A673 (cell line): ENCODE data around the gene NAA15. TPM values are rescaled to one million over a fixed set of nuclear protein-coding genes. Genes with fewer than 3 reads are reported as not detected.

Source experiments
- BruUV-seq: library from RNA; stranded (reverse); fragments of 400-500 nt; replicated peaks from 2 replicates; lab custom pipeline; 2021; lab: Mats Ljungman, UMichigan
- CTCF ChIA-PET: fragments of 300-600 bp; sonication (Branson Sonifier 250); formaldehyde crosslinking; loops from one replicate; lab custom pipeline; 2022; ENCODE audit warnings: antibody characterized with exemption; lab: Charles Lee
- POLR2A ChIA-PET: fragments of 300-600 bp; sonication (Branson Sonifier 250); formaldehyde crosslinking; loops from one replicate; lab custom pipeline; 2022; ENCODE audit warnings: antibody characterized with exemption; ENCODE audit not compliant: low non-redundant PET; lab: Charles Lee
- DNase-seq: peaks from one replicate; pipeline ENCODE4 v3.0.0-alpha.2; 2015; ENCODE audit warnings: low spot score
- H3K27ac ChIP-seq: fragments of 200-600 bp; sonication (generic); 2 replicates; pipeline ENCODE4 v1.5.1; 2016; ENCODE audit warnings: mixed run types, low read depth, mild to moderate bottlenecking, mixed read lengths, antibody characterized with exemption, low read length; ENCODE audit not compliant: poor library complexity, severe bottlenecking
- H3K27me3 ChIP-seq: fragments of 200-600 bp; sonication (generic); replicated peaks from 2 replicates; pipeline ENCODE4 v1.6.1; 2017; ENCODE audit warnings: mixed run types, low read depth, mild to moderate bottlenecking, mixed read lengths, antibody characterized with exemption, low read length; ENCODE audit not compliant: insufficient read depth, poor library complexity
- H3K36me3 ChIP-seq: fragments of 200-600 bp; sonication (generic); 2 replicates; pipeline ENCODE4 v1.6.1; 2016; ENCODE audit warnings: mixed run types, mild to moderate bottlenecking, mixed read lengths, antibody characterized with exemption, low read length; ENCODE audit not compliant: insufficient read depth, poor library complexity, severe bottlenecking
- H3K4me1 ChIP-seq: fragments of 200-600 bp; sonication (generic); 2 replicates; pipeline ENCODE4 v1.6.1; 2017; ENCODE audit warnings: mixed run types, mild to moderate bottlenecking, mixed read lengths, antibody characterized with exemption, low read length; ENCODE audit not compliant: insufficient read depth, poor library complexity, severe bottlenecking
- H3K4me3 ChIP-seq: fragments of 200-600 bp; sonication (generic); 2 replicates; pipeline ENCODE4 v1.5.1; 2016; ENCODE audit warnings: low read depth, mixed run types, mild to moderate bottlenecking, mixed read lengths, low read length; ENCODE audit not compliant: poor library complexity, severe bottlenecking
- H3K9me3 ChIP-seq: fragments of 200-600 bp; sonication (generic); 2 replicates; pipeline ENCODE4 v1.6.1; 2016; ENCODE audit warnings: mixed run types, low read depth, mild to moderate bottlenecking, mixed read lengths, antibody characterized with exemption, low read length; ENCODE audit not compliant: poor library complexity, severe bottlenecking
- EZH2 ChIP-seq: fragments of 200-600 bp; sonication (generic); IDR thresholded peaks from 2 replicates; pipeline ENCODE4 v1.6.1; 2017; ENCODE audit warnings: borderline replicate concordance, low read depth, mild to moderate bottlenecking, mixed read lengths, antibody characterized with exemption, low read length; ENCODE audit not compliant: poor library complexity, severe bottlenecking
- intact Hi-C: fragments of 100-400 bp; cut with micrococcal nuclease; formaldehyde crosslinking; loops from one replicate; pipeline ENCODE4 v1.10.0; 2022; ENCODE audit not compliant: unreplicated experiment
- total RNA-seq: library from RNA; stranded (reverse); gene quantifications from 2 replicates; pipeline ENCODE4 v1.2.3, GENCODE V29; 2021
- TF ChIP-seq, protein P1 (sequence below): fragments of 300-800, 200-600 bp; sonication (generic); conservative IDR thresholded peaks from 2 replicates; pipeline ENCODE4 v1.5.1; 2017; ENCODE audit warnings: low read depth, mild to moderate bottlenecking, antibody characterized with exemption, low read length, moderate library complexity, mixed read lengths

The NAA15 gene
- total RNA-seq, 1 experiment from 2014 or later = 123 TPM

DNA sequence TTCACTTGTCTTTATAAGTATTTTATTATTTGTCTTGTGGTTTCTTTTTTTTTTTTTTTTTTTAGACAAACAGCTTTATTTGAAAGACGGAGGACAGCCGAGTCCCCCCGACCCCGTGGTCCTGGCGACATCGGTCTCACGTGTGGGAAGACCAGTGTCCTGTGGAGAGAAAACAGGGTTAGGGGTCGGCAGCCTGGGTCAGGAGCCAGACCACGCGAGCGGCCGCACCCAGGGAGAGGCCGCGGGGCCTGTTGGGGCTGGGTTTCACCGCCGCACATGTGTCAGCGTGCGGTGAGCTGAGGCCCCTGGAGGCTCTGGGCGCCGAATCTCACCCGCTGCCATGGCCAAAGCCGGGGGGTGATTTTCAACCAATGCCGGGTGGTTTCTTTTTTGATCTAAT lies 134.8 kb downstream of the NAA15 start:
- ChIA-PET CTCF (no interaction called here), POLR2A (interaction anchor here (0.6 kb wide), 1 partner anchor 114 kb away, joined by 3 read pairs; no protein-coding TSS in a partner anchor)
- BruUV-seq = no TSS peak
- Histone ChIP-seq H3K9me3 (peaks cover 33% of the 10 kb centered on the region), H3K27ac (no peak overlapping the region), H3K4me1 (no peaks in the 10 kb centered on the region), H3K27me3 (no peaks in the 10 kb centered on the region), H3K4me3 (no peak overlapping the region), H3K36me3 (peaks cover 17% of the 10 kb centered on the region)
- no peak for TF ChIP-seq EZH2
- TF ChIP-seq, protein P1, sequence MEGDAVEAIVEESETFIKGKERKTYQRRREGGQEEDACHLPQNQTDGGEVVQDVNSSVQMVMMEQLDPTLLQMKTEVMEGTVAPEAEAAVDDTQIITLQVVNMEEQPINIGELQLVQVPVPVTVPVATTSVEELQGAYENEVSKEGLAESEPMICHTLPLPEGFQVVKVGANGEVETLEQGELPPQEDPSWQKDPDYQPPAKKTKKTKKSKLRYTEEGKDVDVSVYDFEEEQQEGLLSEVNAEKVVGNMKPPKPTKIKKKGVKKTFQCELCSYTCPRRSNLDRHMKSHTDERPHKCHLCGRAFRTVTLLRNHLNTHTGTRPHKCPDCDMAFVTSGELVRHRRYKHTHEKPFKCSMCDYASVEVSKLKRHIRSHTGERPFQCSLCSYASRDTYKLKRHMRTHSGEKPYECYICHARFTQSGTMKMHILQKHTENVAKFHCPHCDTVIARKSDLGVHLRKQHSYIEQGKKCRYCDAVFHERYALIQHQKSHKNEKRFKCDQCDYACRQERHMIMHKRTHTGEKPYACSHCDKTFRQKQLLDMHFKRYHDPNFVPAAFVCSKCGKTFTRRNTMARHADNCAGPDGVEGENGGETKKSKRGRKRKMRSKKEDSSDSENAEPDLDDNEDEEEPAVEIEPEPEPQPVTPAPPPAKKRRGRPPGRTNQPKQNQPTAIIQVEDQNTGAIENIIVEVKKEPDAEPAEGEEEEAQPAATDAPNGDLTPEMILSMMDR = no peak
- no peak for DNase-seq
- intact Hi-C loops = no loop called here

DNA sequence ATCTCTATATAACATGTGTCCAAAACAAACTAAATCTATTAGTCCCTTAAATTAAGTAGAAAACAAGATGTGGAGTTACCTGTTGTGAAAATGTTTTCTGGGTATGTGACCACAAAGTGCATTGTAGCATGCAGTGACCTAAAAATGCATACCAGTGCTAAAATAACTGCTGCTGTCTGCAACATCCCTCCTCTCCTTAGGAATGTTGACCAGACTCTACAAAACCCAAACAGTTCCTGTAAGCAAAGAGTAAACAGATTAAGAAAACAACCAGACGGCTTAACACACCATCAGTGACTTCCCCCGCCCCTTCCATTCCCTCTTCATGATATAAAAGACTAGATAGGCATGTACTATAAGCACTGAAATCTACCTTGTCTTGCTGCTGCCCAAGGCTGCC lies 136.8 kb downstream of the NAA15 start:
- POLR2A ChIA-PET = no interaction called here

DNA sequence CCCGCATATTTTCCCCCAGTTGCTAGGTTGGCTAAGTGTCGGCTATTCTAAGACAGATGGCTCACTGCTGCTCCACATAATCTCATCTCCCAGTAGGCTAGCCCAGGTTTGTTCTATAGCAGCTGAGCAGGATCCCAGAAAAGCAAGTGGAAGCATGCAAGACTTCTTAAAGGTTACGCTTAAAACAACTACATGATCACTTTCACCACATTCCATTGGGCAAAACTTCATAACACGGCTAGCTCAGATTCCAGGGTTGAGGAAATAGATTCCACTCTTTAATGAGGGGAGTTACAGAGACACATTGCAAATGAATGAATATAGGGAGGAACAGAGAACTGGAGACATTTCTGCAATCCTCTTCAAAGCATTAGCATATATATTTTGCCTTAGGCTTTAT lies 139.7 kb downstream of the NAA15 start:
- TF ChIP-seq, protein P1 = no peak
- H3K4me1 ChIP-seq = no peaks in the 10 kb centered on the region
- intact Hi-C loops = no loop called here
- no peaks in the 10 kb centered on the region for H3K27me3 ChIP-seq
- peaks cover 17% of the 10 kb centered on the region for H3K36me3 ChIP-seq
- POLR2A ChIA-PET = no interaction called here
- no peak overlapping the region for H3K4me3 ChIP-seq
- CTCF ChIA-PET = no interaction called here
- peaks cover 33% of the 10 kb centered on the region for H3K9me3 ChIP-seq
- no TSS peak for BruUV-seq
- no peak overlapping the region for H3K27ac ChIP-seq
- no peak for DNase-seq

More for the DNA sequence above, 136.8 kb downstream of the NAA15 start:
- no TSS peak for BruUV-seq
- no peaks in the 10 kb centered on the region for H3K27me3 ChIP-seq
- CTCF ChIA-PET = no interaction called here
- DNase-seq = no peak
- no peaks in the 10 kb centered on the region for H3K4me1 ChIP-seq
- TF ChIP-seq, protein P1 = no peak
- no peak for TF ChIP-seq EZH2
- H3K4me3 ChIP-seq = no peak overlapping the region
- H3K36me3 ChIP-seq = peaks cover 17% of the 10 kb centered on the region
- H3K27ac ChIP-seq = no peak overlapping the region
- H3K9me3 ChIP-seq = peaks cover 33% of the 10 kb centered on the region
- intact Hi-C loops = no loop called here
